DMS53 treated with DMSO at 0.1 percent for 48 hours (cell line): ENCODE results near the gene SLC34A3.

ENCODE experiments used
- DNase-seq: peaks from one replicate; lab custom pipeline; 2025; ENCODE audit not compliant: unreplicated experiment; lab: John Stamatoyannopoulos, UW

SLC34A3 gene

DNA sequence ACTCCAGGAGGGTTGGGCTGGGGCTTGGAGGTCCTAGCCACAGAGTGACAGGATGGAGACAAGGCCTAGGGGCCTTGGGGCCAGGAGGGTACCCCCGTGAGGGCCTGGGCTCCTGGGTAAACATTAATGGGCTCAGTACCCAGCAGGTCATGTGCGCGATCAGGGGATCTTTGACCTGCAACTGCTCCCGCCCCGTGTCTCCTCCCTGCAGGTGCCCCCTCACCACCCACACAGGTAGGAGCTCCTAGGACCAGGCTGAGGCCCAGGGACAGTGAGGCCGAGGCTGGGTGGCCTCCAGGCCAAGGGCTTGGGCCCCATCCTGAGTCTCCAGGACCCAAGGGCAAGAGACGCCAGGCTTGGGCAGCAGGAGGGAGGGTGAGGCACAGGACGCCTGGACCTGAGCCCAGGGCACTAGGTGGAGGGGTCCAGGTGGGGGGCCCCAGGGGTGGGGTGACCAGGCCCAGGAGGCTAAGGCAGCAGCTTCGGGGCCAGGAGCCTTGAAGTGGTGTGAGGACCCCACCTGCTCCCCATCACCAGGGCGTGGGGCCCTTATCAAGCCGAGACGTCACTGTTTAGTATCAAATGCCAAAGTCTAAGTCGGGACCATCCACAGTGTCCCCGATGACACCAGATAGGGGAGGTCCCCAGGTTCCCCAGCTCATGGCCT is at the start of gene SLC34A3:
SLC34A3 (plus strand) TSS at position 197 of the 667 bp plus-strand sequence. CDS start 802 bp downstream, outside the sequence.
- no peak for DNase-seq

DNA sequence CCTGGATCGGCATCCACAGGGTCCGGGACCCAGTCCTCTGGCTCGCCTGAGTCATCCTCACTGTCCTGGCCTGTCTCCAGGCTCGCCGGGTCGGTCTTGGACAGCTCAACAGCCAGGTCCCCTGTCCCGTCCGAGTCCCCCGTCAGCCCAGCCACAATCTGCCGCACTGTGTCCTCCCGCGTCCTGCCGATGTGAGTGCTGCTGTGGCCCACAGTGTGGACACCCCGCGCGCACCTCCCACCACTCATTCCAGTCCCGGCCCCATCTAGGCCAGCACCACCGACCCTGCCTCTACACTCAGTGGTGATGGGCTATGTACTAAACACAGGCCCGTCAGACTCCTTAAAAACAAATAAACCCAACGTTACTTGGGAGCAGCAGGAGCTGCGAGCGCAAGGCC is 49.0 kb upstream of the SLC34A3 start:
- no peak for DNase-seq

DNA sequence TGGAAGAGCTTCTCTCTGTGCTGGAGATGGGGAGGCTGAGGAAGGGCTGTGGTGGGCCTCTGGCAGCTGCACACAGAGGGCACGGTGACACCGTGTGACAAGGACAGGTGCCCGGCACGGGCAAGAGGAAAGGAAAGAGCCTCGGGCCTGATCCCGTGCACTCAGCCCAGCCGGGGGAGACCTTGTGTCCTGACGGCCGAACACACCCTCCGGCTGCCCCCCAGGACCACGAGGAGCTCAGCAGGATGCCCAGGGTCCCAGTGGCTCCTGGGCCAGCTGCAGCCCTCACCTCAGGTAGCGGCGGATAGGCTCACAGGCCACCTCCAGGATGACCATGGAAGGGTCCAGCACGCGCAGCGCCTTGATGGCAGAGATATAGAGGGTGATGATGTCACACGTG is 47.9 kb upstream of the SLC34A3 start:
- DNase-seq: no peak

DNA sequence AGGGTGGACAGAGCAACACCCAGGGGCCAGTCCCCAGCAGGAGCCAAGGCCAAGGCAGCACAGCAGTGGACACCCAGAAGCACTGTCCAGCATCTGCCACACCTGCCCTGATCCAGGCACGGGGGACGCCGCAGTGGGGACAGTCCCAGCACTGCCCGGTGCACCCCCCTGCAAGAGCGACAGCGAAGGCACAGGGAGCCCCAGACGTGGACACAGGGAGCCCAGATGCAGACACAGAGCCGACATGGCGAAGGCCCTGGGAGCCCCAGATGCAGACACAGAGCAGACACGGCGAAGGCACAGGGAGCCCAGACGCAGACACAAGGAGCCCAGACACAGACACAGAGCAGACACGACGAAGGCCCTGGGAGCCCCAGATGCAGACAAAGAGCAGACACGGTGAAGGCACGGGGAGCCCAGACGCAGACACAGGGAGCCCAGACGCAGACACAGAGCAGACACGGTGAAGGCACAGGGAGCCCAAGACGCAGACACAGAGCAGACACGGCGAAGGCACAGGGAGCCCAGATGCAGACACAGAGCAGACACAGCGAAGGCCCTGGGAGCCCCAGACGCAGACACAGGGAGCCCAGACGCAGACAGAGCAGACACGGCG is 46.6 kb upstream of the SLC34A3 start:
- DNase-seq: no peak

DNA sequence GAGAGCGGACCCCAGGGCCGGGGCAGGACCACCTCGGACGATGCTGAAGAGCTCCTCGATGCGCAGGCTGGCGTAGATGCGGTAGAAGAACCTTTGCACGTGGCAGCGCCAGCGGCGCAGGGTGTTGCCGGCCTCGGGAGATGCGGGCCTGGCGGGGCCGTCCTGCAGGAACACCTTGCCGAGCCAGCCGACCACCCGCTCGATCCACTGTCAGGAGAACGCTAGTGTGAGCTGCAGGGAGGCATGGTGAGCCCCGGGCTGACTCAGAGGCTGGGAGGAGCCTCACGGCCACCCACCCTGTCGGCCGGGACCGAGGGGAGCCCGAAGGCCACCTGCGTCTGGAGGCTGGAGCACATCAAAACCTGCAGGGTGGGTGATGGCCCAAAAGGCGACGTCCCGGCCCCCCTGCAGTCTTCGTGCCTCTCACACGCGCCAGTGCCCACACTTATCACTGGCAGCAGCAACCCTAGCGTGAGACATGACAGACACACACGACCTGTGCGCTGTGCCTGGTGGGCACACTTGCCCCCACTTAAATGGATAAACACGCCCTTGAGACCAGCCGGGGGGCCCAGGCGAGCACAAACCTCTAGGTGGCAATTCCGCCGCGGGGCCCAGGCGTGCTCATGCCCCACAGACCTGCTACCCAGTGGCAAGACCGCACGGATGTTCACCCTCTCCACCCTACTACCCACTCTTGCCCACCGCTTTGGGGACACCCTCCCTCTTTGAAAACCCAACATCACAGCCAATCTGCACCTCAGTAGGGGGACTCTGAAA is 45.6 kb upstream of the SLC34A3 start:
- DNase-seq: no peak

DNA sequence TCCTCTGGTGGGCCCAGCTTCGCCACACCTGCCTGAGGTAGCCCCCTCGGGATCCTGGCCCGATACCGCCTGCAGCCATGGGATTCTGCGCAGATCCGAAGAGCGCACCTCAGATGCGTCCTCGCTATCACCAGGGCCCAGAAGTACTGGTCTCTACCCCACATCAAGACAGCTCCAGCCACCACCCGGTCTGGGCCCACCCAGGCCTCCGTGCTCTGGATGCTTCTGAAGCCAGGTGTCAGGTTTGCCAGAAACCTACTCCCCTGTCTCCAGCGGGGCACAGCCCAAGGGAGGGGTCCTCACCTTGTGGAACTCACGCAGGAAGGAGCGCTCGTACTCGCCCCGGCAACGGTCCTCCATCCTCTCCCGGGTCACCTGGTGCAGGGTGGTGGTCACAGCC is 44.8 kb upstream of the SLC34A3 start:
- DNase-seq: no peak

DNA sequence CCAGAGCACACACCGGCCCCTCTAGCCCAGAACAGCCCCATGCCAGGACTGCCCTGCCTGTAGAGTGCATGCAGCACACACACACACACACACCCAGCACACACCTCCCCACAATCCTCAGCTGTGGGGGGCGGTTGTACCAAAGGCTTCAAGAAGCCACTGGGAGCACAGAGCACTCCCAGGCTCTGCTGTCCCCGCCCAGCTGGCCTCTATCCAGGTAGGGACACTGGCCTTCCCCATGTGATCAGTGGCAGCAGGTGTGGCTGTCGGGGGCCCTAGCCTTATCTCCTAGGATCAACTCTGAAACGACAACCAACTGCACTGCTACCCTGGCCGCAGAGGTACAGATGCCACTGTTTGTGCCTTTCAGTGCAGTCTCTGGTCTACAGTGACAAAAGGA is 44.3 kb upstream of the SLC34A3 start:
- no peak for DNase-seq

DNA sequence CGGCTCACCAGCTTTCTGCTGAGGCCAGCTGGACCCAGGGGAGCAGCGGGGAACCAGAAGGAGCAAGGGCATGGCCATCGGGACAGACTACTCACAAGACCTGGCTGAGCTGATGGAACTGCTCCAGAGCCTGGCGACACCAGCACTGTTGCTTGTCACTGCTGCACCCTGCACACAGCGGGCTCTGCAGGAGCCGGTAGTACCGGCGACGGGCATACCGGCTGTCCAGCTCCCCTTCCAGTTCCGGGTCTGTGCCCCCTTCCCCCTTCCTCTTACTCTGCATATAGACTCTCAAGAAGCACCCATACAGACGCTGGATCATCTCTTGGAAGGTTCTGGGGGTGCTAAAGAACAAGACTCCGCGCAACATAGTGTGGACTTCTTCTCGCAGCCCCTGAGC is 43.3 kb upstream of the SLC34A3 start:
- DNase-seq: no peak

DNA sequence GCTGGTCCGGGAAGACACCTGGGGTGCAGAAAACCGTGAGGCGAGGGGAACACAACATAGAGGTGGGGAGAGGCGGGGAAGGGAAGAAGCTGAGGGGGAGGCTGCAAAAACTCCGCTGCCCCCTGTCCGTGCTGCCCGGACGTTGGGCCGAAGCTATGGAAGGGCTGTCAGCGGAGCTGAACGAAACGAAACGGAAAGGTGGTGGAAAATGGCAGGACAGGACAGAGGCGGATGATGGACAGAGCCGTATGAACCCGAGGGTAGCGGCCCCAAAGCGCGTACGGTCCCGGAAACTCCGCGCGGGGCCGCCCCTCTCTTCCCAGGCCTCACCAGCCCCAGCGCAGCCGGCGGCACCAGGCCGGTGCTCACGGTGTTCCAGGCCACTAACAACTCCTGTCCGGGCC is 42.6 kb upstream of the SLC34A3 start:
- DNase-seq: no peak

DNA sequence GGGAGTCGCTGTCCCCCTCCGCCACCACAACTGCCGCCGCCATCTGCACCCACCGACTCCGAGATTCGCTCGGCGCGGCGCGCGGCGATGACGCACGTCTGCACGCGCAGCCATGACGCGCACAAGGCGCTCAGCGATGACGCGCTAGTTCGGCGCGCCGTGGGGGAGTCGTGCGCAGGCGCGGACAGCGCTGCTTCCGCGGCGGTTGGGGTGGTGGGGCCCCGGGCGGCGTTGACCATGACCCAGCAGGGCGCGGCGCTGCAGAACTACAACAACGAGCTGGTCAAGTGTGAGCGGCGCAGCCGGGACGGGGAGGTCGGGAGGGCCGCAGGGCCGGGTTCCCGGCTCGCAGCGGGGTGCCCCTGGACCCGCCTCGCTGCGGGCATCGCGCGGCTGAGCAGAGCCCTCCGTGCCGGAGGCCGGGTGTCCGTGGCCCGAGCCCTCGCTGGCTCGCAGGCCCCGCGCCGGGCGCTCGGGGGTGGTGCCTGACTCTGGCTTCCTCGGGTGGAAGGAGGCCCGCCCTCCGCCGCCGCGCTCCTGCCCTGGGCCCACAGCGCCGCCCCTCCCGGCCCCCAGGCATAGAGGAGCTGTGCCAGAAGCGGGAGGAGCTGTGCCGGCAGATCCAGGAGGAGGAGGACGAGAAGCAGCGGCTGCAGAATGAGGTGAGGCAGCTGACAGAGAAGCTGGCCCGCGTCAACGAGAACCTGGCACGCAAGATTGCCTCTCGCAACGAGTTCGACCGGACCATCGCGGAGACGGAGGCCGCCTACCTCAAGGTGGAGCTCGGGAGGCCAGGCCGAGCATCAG is 42.0 kb upstream of the SLC34A3 start, which contains the start of the genes ANAPC2 and SSNA1:
ANAPC2 (minus strand) TSS at position 71 of the 807 bp plus-strand sequence; CDS start at position 43, 28 bp downstream.
SSNA1 (plus strand) TSS at position 187 of the 807 bp plus-strand sequence; CDS start at position 238, 51 bp downstream.
- DNase-seq: peak; percentile 88

DNA sequence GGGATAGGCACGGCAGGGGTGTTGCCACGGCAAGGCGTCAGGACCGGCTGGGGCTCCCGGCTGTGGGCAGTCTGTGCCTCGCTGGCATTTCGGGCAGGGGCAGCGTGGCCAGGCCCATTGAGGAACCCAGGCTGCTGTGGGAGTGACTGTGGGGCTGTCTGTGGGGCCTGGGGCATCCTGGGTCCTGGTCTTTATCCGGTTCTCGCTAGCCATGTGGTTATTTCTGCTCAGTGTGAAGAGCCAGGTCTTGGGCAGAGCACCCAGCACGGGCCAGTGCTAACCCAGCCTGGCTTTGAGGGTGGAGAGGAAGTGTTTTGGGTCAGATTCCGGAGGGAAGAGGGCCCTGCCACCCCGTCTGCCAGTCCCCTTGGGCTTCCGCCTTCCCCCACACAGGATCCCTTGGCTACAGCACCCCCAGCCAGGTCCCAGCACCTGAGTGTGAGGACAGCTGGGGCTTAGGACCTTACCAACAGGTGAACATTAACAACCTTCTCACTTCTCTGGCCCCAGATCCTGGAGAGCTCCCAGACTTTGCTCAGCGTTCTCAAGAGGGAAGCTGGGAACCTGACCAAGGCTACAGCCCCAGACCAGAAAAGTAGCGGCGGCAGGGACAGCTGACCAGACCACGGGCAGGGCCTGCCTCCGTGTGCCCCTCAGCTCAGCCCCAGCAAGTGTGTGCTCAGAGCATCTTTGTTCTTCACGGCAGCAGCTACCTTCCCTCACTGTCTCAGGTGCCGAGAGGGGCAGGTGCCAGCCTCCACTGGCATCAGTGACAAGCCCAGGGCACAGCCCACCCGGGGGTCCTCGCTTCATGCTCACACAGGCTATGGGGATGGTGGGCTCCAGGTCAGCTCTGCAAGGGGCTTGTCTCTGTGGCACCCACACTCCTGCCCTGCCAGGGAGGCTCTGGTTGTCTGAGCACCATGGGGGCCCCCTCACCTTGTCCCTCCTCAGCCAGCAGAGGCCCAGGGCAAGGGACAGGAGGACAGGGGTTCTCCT is 41.1 kb upstream of the SLC34A3 start:
- DNase-seq: no peak

DNA sequence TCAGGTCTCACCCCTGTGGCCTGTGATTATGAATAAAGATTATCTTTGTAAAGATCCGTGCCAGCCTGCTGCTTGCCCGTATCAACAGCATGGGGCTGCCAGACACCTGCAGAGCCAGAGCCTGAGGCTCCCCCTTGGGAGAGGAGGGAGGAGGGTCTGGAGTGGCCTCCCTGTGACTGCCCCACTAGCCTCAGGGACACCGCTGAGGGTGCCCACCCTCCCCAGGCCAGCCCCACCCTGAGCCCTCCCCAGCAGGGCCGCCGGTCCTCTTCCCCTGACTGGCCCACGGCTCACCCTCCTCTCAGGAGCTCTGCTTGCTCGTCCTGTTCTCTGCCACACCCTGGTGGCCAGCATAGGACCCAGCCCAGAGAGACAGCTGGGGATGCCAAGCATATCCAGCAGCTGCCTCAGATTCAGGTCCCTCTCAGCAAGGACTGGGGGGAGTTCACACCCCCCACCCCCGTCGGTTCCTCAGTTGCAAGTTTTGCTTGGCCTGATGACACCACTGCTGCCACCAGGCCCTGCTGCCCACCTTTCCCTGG is 40.3 kb upstream of the SLC34A3 start:
- DNase-seq: peak; percentile 33

DNA sequence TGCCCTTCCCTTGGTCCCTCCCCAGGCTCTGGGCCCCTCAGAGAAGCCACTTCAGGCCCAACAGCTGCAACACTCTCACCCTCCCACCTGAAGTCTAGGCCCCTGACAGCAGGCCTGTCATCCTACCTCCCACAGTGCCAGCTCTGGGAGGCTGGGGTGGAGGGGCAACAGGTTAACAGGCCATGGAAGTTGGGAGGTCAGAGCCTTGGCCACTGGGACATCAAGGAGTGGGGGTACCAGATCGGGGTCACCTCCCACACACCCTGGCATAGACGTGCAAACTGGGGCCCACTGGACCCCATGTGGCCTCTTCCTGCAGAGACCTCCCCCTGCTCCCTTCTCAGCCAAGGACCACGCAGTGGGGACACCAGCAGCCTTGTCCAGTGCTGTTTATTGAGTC is 39.5 kb upstream of the SLC34A3 start:
- no peak for DNase-seq

DNA sequence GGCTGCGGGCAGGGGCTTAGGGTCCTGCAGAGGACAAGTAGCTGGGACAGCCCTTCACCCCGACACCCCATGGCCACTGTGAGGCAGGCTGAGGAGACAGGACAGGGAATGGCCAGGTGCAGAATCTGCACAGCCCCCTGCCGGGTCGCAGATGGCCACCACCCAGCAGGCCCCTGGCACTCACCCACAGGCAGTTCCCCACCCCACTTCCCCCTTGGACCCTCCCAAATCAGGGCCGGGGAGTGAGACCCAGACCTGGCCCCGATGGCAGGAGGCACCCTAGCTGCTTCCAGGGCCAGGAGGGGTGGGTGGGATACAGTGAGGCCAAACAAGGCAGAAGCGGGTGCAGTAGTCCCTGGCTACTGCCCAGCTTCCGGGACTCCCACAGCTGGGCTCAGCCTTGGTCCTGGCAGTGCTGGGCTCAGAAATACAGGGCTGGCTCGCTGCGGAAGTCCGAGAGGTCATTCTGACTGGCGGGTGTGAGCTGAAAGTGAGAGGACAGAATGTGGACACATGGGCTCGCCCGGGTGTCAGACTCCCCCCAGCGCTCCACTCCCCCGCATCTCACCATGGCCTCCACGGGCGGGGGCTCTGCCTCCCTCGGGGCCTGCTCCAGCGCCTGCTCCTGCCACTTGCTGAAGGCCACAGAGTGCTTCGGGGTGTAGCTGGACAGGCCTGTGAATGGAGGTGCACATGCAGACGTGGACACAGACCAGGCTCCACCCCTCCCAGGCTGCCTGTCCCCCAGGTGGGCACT is 38.8 kb upstream of the SLC34A3 start:
- DNase-seq: no peak

DNA sequence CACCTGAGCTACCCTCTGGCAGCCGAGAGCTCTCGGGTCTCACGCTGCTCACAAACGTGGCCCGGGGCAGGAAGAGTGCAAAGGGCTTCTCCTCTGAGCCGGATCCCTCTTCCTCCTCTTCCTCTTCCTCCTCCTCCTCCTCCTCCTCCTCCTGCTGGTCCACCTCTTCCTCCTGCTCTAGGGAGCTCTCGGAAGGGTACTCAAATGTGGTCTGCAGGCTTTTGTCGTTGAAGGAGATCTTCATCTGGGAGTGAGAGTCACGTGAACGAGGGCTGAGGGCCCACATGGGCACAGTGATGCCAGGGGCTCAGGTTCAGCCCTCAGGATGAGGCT is 38.3 kb upstream of the SLC34A3 start:
- no peak for DNase-seq

DNA sequence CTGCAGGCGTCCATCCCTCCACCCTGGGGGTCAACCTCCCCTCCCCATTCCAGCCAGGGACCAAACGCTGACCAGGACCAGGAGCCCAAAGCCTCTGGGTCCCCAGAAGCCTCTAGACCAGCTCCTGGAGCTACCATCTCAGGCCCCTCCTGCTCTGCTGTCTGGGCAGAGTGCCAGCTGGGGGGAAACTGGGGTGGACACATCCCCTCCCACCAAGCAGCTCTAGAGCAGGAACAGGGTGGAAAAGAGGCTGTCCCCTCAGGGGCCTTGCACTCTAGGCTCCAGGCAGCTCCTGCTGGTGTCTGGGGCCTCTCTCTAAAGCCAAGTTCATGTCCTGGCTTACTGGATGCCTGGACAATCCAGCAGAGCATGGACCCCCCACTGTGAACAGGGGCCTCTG is 37.8 kb upstream of the SLC34A3 start:
- no peak for DNase-seq

DNA sequence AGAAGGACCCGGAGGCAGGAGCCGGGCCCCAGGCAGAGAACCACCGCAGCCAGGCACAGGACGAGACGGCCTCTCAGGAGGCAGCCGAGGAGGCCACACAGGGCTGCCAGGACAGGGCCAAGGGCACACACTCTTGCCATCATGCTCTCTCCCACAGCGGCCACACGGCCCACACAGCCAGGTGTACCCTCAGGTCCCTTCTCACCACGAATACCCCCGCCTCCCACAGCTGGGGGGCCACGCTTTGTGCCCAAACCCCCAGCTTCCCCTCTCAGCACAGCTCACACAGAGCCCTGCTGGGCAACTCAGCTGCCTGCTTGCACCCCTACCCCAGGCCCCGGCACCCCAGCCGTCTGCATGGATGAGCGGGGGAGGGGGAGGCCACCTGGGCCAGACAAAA is 36.9 kb upstream of the SLC34A3 start:
- DNase-seq: no peak

DNA sequence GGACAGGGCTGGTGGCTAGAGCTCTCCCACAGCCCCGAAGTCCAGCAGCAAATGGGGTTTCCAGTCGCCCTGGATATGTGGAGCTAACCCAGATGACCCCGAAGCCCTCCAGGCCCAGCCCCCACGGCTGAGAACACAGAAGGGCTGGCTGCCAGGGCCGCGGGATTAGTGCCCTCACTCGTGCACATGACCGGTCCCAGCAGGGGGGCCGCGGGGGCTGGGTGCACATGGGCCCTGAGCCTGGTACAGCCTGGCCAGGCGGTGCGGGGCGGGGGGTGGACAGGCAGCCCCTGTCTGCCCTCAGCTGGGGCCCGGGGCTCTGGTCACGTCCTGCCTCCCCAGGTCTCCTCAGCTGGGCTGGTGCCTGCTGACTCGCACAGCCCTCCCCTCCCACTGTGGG is 36.3 kb upstream of the SLC34A3 start:
- no peak for DNase-seq

DNA sequence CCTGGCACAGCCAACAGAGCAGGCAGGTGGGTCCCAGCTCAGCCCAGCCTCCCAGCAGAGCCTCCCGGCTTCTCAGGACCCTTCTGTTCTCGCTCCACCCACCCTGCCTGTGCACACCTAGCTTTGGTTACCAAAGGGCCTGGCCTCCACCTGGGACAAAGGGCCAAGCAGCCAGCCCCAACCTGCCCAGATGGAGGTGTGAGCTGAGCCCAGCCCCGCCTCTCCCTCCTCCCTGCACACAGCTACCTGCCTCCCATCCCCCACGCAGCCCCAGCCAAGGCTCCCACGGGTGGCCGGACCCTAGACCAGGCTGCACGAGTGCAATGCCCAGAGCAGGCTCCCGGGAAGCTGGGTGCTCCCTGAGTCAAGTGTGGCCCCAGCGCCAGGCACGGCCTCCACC is 35.8 kb upstream of the SLC34A3 start:
- peak; percentile 59 for DNase-seq
